Measurements from ENCODE around the gene AFF3. TPM values are rescaled to one million over a fixed set of nuclear protein-coding genes. Genes with fewer than 3 reads are reported as not detected.

AFF3 gene
- total and polyA plus RNA-seq, 2 experiments from 2014 or later = 7.3 to 7.8 TPM

GRCh38 chr2:99857372-99857771, 285.0 kb downstream of the AFF3 start:
- no peak for TF ChIP-seq CTCF (IDR thresholded peaks at IDR 0.05; ENCODE audit: poor library complexity)
- no peak for TF ChIP-seq EZH2phosphoT487 (IDR thresholded peaks at IDR 0.05; ENCODE audit: low read depth, severe bottlenecking, unreplicated experiment)
- no peak for TF ChIP-seq EZH2 (IDR thresholded peaks at IDR 0.05; ENCODE audit: borderline replicate concordance)
- DNase-seq (ENCODE audit: low spot score) = no peak
- H3K4me2 ChIP-seq = no peak overlapping the region
- H4K20me1 ChIP-seq (ENCODE audit: insufficient read depth, poor library complexity, severe bottlenecking) = no peaks in the 10 kb centered on the region
- 83% methylated on average over 1 of the region's 1 CpG for WGBS (ENCODE audit: low lambda C conversion rate, missing lambda C conversion rate)
- no peaks in the 10 kb centered on the region for H3K79me2 ChIP-seq
- H3K9me2 ChIP-seq (replicated peaks; ENCODE audit: insufficient read depth) = no peaks in the 10 kb centered on the region
- peaks cover 4% of the 10 kb centered on the region for H3K9me3 ChIP-seq (ENCODE audit: low read depth)
- H2AFZ ChIP-seq = no peak overlapping the region
- H3K36me3 ChIP-seq (replicated peaks; ENCODE audit: insufficient read depth, low read depth) = no peaks in the 10 kb centered on the region
- no peak overlapping the region for H3K4me3 ChIP-seq
- H3K27ac ChIP-seq = no peak overlapping the region
- H3K4me1 ChIP-seq (ENCODE audit: insufficient read depth) = no peaks in the 10 kb centered on the region
- H3K27me3 ChIP-seq = no peaks in the 10 kb centered on the region

- Histone ChIP-seq H2AFZ (no peak overlapping the region), H3K9me2 (replicated peaks; ENCODE audit: insufficient read depth) (no peaks in the 10 kb centered on the region), H3K4me2 (no peak overlapping the region), H4K20me1 (ENCODE audit: insufficient read depth, poor library complexity, severe bottlenecking) (no peaks in the 10 kb centered on the region), H3K79me2 (no peaks in the 10 kb centered on the region), H3K4me1 (ENCODE audit: insufficient read depth) (no peaks in the 10 kb centered on the region), H3K4me3 (no peak overlapping the region), H3K27ac (no peak overlapping the region), H3K36me3 (replicated peaks; ENCODE audit: insufficient read depth, low read depth) (no peaks in the 10 kb centered on the region), H3K27me3 (no peaks in the 10 kb centered on the region), H3K9me3 (ENCODE audit: low read depth) (peaks cover 4% of the 10 kb centered on the region)
- no peak for DNase-seq (ENCODE audit: low spot score)
- TF ChIP-seq CTCF (IDR thresholded peaks at IDR 0.05; ENCODE audit: poor library complexity) (no peak), EZH2 (IDR thresholded peaks at IDR 0.05; ENCODE audit: borderline replicate concordance) (no peak), EZH2phosphoT487 (IDR thresholded peaks at IDR 0.05; ENCODE audit: low read depth, severe bottlenecking, unreplicated experiment) (no peak)
- WGBS (ENCODE audit: low lambda C conversion rate, missing lambda C conversion rate) = 96% methylated on average over 1 of the region's 1 CpG
Observed at GRCh38 chr2:99856119-99856518, 286.3 kb downstream of the AFF3 start.

- WGBS (ENCODE audit: low lambda C conversion rate, missing lambda C conversion rate) = 38% methylated on average over 5 of the region's 5 CpGs
- Histone ChIP-seq H3K4me3 (no peak overlapping the region), H3K4me2 (no peak overlapping the region), H3K4me1 (ENCODE audit: insufficient read depth) (no peaks in the 10 kb centered on the region), H3K79me2 (no peaks in the 10 kb centered on the region), H3K27me3 (no peaks in the 10 kb centered on the region), H3K36me3 (replicated peaks; ENCODE audit: insufficient read depth, low read depth) (no peaks in the 10 kb centered on the region), H3K9me2 (replicated peaks; ENCODE audit: insufficient read depth) (no peaks in the 10 kb centered on the region), H4K20me1 (ENCODE audit: insufficient read depth, poor library complexity, severe bottlenecking) (no peaks in the 10 kb centered on the region), H2AFZ (no peak overlapping the region), H3K9me3 (ENCODE audit: low read depth) (peaks cover 4% of the 10 kb centered on the region), H3K27ac (no peak overlapping the region)
- no peak for TF ChIP-seq EZH2phosphoT487 (IDR thresholded peaks at IDR 0.05; ENCODE audit: low read depth, severe bottlenecking, unreplicated experiment)
- TF ChIP-seq CTCF (IDR thresholded peaks at IDR 0.05; ENCODE audit: poor library complexity) = no peak
- TF ChIP-seq EZH2 (IDR thresholded peaks at IDR 0.05; ENCODE audit: borderline replicate concordance) = no peak
- DNase-seq (ENCODE audit: low spot score) = no peak
Observed at GRCh38 chr2:99854236-99854852, 288.0 kb downstream of the AFF3 start.

All from hepatocyte (in vitro differentiated cells).